ENCODE measurements around the gene PRKCB. TPM values are rescaled to one million over a fixed set of nuclear protein-coding genes. Genes with fewer than 3 reads are reported as not detected.
"Not testable (repeated sequence)": the region's sequence is repeated elsewhere in the genome, so short reads cannot be mapped to it uniquely, and the experiment has no call there.

Gene PRKCB
- polyA plus RNA-seq, 2 of the 4 experiments (the other 2 are of a cell fraction), result 0.09 to 0.22 TPM

DNA sequence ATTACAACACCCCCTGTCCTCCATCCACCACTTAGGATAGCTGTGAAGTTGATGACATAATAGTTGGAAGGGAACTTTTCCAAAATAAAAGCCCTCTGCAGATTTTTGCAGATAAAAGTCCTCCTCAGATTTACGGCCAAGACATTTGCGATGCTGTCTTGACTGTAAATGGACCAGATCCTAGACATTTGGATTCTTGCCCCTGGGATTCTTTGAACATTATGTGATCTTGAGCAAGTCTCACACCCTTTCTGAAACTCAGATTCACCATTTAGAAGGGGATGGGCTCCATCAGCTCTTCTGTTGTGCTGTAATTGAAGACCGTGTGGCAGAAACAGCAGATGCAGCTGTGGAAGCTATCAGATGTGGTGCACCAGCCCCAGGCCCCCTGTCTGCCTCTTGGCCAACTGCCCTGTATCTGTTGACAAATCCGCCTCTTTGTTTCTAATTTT, 266.5 kb downstream of the PRKCB start:
- H3K4me2 ChIP-seq, result no peak overlapping the region
- 18% methylated on average over 4 of the region's 4 CpGs for WGBS (ENCODE audit: missing lambda C conversion rate)
- TF ChIP-seq TFCP2L1 (CRISPR knock-in tag; IDR thresholded peaks at IDR 0.05) (no peak), SREBF2 (IDR thresholded peaks at IDR 0.05) (no peak), HEYL (CRISPR knock-in tag; IDR thresholded peaks at IDR 0.05) (no peak), CHD4 (IDR thresholded peaks at IDR 0.05; ENCODE audit: borderline replicate concordance) (no peak), FOSL2 (IDR thresholded peaks at IDR 0.05) (no peak), FOSL2 (CRISPR knock-in tag; IDR thresholded peaks at IDR 0.05) (no peak), POLR2AphosphoS2 (conservative IDR thresholded peaks at IDR 0.05; ENCODE audit: low read length) (no peak), RNF2 (IDR thresholded peaks at IDR 0.05; ENCODE audit: borderline replicate concordance, low read depth) (no peak)
- CTCF ChIA-PET, result interaction anchor here (0.5 to 2.0 kb wide), 2 partner anchors 57 to 92 kb away, joined by 3 to 4 read pairs; no protein-coding TSS in a partner anchor
- FAIRE-seq (no peak), DNase-seq (ENCODE audit: low read depth in 1 of 2, low spot score in 1 of 2) (no peak), ATAC-seq (no peak)
- POLR2A ChIA-PET, result no interaction called here
- H3K9me3 ChIP-seq, result no peaks in the 10 kb centered on the region
- no peak overlapping the region for H3K27ac ChIP-seq
- no peak overlapping the region for H3K4me3 ChIP-seq
- H3K4me1 ChIP-seq, result no peaks in the 10 kb centered on the region

DNA sequence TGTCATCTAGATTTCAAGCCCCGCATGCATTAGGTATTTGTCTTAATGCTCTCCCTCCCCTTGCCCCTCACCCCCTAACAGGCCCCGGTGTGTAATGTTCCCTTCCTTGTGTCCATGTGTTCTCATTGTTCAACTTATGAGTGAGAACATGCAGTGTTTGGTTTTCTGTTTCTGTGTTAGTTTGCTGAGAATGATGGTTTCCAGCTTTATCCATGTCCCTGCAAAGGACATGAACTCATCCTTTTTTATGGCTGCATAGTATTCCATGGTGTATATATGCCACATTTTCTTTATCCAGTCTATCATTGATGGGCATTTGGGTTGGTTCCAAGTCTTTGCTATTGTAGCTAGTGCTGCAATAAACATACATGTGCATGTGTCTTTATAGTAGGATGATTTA, 269.7 kb downstream of the PRKCB start:
- POLR2A ChIA-PET; H3K4me1 ChIP-seq; DNase-seq (ENCODE audit: low read depth in 1 of 2, low spot score in 1 of 2); CTCF ChIA-PET; H3K4me3 ChIP-seq; H3K27ac ChIP-seq; ATAC-seq; FAIRE-seq; H3K9me3 ChIP-seq; H3K4me2 ChIP-seq: not testable (repeated sequence)
- WGBS (ENCODE audit: missing lambda C conversion rate), result 42% methylated on average over 2 of the region's 2 CpGs

DNA sequence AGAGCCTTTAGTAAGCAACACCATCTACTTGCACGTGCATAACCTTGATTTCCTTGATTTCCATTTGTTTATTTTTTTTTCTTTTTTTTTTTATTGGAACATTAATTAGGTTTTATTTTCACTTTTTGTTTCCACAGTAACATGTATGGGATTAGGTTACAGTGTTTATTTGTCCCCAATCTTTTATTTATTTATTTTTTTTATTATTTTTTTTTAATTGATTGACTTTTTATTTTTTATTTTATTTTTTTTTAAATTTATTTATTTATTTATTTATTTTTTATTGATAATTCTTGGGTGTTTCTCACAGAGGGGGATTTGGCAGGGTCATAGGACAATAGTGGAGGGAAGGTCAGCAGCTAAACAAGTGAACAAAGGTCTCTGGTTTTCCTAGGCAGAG, 272.3 kb downstream of the PRKCB start:
- ATAC-seq; FAIRE-seq; H3K4me3 ChIP-seq; H3K4me1 ChIP-seq; POLR2A ChIA-PET; H3K4me2 ChIP-seq; DNase-seq (ENCODE audit: low read depth in 1 of 2, low spot score in 1 of 2); H3K9me3 ChIP-seq; H3K27ac ChIP-seq; CTCF ChIA-PET: not testable (repeated sequence)
- WGBS (ENCODE audit: missing lambda C conversion rate), result 20% methylated on average over 1 of the region's 1 CpG

DNA sequence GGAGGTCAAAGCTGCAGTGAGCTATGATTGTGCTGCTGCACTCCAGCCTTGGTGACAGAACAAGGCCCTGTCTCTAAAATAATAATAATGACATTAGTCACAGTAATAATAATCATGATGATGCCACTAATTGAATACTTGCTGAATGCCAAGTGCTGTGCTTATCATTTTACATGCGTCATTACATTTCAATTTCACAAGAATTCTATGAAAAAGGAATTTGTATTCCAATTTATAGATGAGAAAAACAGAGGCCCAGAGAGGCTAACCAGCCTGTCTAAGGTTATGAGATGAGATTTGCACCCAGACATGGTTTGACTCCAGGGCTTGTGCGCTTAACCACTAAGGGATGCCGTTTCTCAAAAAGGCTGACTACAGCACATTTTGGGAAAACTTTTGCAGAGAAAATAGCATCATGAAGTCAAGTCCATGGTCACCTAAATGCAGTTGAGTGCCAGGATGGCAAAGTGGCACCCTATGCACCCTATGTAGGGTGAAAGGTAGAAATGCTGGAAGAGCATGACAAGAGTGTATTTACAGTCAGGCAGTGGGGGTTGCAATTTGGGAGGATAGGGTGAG, 276.0 kb downstream of the PRKCB start:
- CTCF ChIA-PET, result no interaction called here
- ATAC-seq, result no peak

DNA sequence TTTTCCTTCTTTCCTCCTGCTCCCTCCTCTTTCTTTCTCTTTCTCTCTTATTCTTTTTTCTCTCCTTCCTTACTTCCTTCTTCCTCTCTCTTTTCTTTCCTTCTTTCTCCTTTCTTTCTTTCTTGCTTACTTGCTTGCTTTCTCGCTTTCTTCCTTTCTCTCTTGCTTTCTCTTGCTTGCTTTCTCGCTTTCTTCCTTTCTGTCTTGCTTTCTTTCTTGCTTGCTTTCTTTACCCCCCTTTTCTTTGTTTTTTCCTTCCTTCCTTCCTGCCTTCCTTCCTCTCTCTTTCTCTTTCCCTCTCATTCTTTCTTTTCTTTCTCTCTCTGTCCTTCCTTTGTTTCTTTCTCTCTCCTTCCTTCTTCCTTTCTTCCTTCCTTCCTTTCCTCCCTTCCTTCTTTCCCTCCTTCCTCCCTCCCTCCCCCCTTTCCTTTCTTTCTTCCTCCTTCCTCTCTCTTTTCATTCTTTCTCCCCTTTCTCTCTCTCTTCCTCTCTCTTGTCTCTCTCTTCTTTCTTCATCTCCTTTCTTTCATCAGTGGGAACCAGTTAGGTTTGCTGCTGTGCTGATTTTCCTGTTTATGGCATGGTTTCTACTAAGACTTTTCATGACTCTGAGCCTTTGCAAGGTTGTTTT, 277.4 kb downstream of the PRKCB start:
- Histone ChIP-seq H3K4me1 (no peaks in the 10 kb centered on the region), H3K4me3 (no peak overlapping the region), H3K4me2 (no peak overlapping the region), H3K9me3 (no peaks in the 10 kb centered on the region), H3K27ac (no peak overlapping the region)
- ChIA-PET CTCF (no interaction called here), POLR2A (no interaction called here)
- no peak for ATAC-seq
- no peak for DNase-seq (ENCODE audit: low read depth in 1 of 2, low spot score in 1 of 2)
- FAIRE-seq, result no peak
- WGBS (ENCODE audit: missing lambda C conversion rate), result 4% methylated on average over 2 of the region's 2 CpGs
- TF ChIP-seq, protein P1, sequence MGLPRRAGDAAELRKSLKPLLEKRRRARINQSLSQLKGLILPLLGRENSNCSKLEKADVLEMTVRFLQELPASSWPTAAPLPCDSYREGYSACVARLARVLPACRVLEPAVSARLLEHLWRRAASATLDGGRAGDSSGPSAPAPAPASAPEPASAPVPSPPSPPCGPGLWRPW (IDR thresholded peaks at IDR 0.05), result no peak
- no peak for TF ChIP-seq MAFK (IDR thresholded peaks at IDR 0.05; ENCODE audit: partially characterized antibody)
- TF ChIP-seq, protein P2, sequence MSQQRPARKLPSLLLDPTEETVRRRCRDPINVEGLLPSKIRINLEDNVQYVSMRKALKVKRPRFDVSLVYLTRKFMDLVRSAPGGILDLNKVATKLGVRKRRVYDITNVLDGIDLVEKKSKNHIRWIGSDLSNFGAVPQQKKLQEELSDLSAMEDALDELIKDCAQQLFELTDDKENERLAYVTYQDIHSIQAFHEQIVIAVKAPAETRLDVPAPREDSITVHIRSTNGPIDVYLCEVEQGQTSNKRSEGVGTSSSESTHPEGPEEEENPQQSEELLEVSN (IDR thresholded peaks at IDR 0.05; ENCODE audit: borderline replicate concordance, low read depth), result no peak
- TF ChIP-seq NPAS2 (CRISPR knock-in tag; IDR thresholded peaks at IDR 0.05; ENCODE audit: borderline replicate concordance), result no peak
- no peak for TF ChIP-seq POLR2A (IDR thresholded peaks at IDR 0.05; ENCODE audit: low read length)
- no peak for TF ChIP-seq JUNB (IDR thresholded peaks at IDR 0.05)
- TF ChIP-seq MYC (IDR thresholded peaks at IDR 0.05; ENCODE audit: borderline replicate concordance, low read length), result no peak
- no peak for TF ChIP-seq KDM5A (IDR thresholded peaks at IDR 0.05)
- TF ChIP-seq HOXB5 (CRISPR knock-in tag; IDR thresholded peaks at IDR 0.05), result no peak
- TF ChIP-seq FOSL2 (IDR thresholded peaks at IDR 0.05), result no peak
- TF ChIP-seq FOSL2 (CRISPR knock-in tag; IDR thresholded peaks at IDR 0.05), result no peak
- TF ChIP-seq EP300 (IDR thresholded peaks at IDR 0.05), result no peak
- no peak for TF ChIP-seq RARB (CRISPR knock-in tag; IDR thresholded peaks at IDR 0.05)
- TF ChIP-seq, protein P3, sequence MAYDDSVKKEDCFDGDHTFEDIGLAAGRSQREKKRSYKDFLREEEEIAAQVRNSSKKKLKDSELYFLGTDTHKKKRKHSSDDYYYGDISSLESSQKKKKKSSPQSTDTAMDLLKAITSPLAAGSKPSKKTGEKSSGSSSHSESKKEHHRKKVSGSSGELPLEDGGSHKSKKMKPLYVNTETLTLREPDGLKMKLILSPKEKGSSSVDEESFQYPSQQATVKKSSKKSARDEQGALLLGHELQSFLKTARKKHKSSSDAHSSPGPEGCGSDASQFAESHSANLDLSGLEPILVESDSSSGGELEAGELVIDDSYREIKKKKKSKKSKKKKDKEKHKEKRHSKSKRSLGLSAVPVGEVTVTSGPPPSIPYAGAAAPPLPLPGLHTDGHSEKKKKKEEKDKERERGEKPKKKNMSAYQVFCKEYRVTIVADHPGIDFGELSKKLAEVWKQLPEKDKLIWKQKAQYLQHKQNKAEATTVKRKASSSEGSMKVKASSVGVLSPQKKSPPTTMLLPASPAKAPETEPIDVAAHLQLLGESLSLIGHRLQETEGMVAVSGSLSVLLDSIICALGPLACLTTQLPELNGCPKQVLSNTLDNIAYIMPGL (CRISPR knock-in tag; IDR thresholded peaks at IDR 0.05; ENCODE audit: borderline replicate concordance), result no peak
- no peak for TF ChIP-seq RFX5 (IDR thresholded peaks at IDR 0.05)
- TF ChIP-seq EHMT2 (IDR thresholded peaks at IDR 0.05; ENCODE audit: low read depth), result no peak
- TF ChIP-seq, protein P4, sequence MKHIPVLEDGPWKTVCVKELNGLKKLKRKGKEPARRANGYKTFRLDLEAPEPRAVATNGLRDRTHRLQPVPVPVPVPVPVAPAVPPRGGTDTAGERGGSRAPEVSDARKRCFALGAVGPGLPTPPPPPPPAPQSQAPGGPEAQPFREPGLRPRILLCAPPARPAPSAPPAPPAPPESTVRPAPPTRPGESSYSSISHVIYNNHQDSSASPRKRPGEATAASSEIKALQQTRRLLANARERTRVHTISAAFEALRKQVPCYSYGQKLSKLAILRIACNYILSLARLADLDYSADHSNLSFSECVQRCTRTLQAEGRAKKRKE (CRISPR knock-in tag; IDR thresholded peaks at IDR 0.05; ENCODE audit: low read depth), result no peak
- TF ChIP-seq CBX2 (IDR thresholded peaks at IDR 0.05; ENCODE audit: borderline replicate concordance, low read depth), result no peak

More for the DNA sequence above, 276.0 kb downstream of the PRKCB start:
- no peak for FAIRE-seq
- DNase-seq (ENCODE audit: low read depth in 1 of 2, low spot score in 1 of 2), result no peak
- no peak overlapping the region for H3K27ac ChIP-seq
- POLR2A ChIA-PET, result no interaction called here
- no peaks in the 10 kb centered on the region for H3K9me3 ChIP-seq
- H3K4me2 ChIP-seq, result no peak overlapping the region
- 62% methylated on average over 3 of the region's 3 CpGs for WGBS (ENCODE audit: missing lambda C conversion rate)
- no peaks in the 10 kb centered on the region for H3K4me1 ChIP-seq
- no peak overlapping the region for H3K4me3 ChIP-seq
- TF ChIP-seq ZSCAN20 (CRISPR knock-in tag; IDR thresholded peaks at IDR 0.05), result no peak
- TF ChIP-seq MAFK (IDR thresholded peaks at IDR 0.05; ENCODE audit: partially characterized antibody), result peak; percentile 85

Measured in A549 (cell line).